Epithelial cell of umbilical artery (primary cell): ENCODE results near the gene FSIP1. TPM values are rescaled to one million over a fixed set of nuclear protein-coding genes. Genes with fewer than 3 reads are reported as not detected.

Experiments used
- total RNA-seq: library from RNA; depleted of rRNA; stranded (reverse); fragments of >200 nt; gene quantifications from 2 replicates; pipeline ENCODE4 v1.2.3, GENCODE V29; 2014

FSIP1 gene
- total RNA-seq: 0.97 and 1.2 TPM in 2 replicates

GRCh38 chr15:39782441-39783138 lies at the start of gene FSIP1:
Gene FSIP1, minus strand, starts transcription at chr15:39782841. Its CDS starts 6,317 bp downstream, at chr15:39776524.

GRCh38 chr15:39580485-39581241 lies 202.0 kb downstream of the FSIP1 start, which contains the start of gene THBS1:
Gene THBS1, plus strand, starts transcription at chr15:39581079. Its CDS starts 779 bp downstream, at chr15:39581858.

Other genes starting within 250 kb of the FSIP1 start
- 6,476 and 6,779 TPM in 2 replicates for gene THBS1, start 201.8 kb downstream of the FSIP1 start, total RNA-seq
- 48.0 and 48.1 TPM in 2 replicates for gene GPR176, start 137.4 kb upstream of the FSIP1 start, total RNA-seq
- 42.2 and 54.1 TPM in 2 replicates for gene EIF2AK4, start 151.3 kb upstream of the FSIP1 start, total RNA-seq